GM12872 (cell line): Measurements from ENCODE around the gene PHPT1.

Experiments
- CTCF ChIP-seq: IDR thresholded peaks from 3 replicates; pipeline ENCODE4 v1.5.1; 2011; ENCODE audit warnings: low read depth, mild to moderate bottlenecking, low read length, moderate library complexity; ENCODE audit not compliant: insufficient read depth

The PHPT1 gene

GRCh38 chr9:136806067-136806466, 43.1 kb upstream of the PHPT1 start:
- TF ChIP-seq CTCF = no peak

DNA sequence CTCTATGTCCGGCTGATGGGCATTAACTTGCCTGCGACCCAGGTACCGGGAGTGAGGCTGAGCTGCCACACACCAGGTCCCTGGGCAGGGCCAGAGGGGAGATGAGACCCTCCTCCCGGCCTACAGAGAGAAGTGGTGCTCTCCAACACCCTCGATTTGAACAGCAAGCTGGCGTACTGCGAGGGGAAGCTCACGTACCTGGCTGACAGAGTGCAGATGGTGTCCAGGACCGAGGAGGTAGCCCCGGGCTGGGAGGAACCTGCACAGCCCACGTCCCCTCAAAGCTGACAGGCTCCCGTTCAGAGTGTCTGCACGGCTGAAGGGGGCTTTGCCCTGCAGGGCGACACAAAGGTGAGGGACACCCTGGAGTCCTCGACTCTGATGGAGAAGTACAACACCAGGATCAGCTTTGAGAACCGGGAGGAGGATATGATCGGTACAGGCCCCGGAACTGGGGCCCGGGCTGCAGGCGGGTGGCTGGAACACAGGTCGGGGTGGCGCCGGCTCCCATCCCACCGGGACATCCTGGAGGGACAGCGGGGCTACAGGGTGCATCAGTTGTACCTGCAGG, 42.5 kb upstream of the PHPT1 start:
- no peak for TF ChIP-seq CTCF

DNA sequence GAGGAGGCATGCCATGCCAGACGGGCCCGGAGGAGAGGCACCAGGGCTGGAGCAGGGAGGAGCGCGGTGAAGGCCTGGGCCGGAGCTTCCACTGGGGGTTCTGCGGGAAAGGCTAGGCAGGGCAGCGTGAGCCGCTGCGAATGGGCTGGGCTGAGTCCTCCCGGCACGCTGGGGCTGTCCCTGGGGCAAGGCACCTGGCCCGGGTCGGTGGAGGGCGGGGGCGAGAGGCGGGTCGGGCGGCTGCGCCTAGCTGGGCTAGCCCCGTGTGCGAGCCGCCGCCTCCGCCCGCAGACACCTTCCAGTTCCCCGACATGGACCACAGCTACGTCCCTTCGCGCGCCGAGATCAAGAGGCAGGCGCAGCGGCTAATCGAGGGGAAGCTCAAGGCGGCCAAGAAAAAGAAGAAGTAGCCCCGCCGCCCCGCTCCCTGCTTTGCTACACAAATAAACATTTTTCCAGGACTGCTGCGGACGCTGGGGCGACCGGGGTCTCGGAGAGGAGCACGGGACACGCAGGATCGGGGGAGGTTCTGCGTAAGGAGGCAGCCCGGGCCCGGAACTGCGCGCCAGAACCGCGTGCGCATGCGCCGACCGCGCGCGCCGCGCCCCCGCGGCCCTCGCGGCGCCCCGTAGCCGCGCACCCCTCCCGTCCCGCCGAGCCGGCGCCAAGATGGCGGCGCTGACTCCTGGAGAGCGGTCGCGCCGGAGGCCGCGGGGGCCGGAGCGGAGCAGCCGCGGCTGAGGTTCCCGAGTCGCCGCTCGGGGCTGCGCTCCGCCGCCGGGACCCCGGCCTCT, 41.7 kb upstream of the PHPT1 start, which contains the start of gene RABL6:
Gene RABL6 (plus strand): TSS at position 668 of the 794 bp plus-strand sequence. CDS start 249 bp downstream, outside the sequence.
- no peak for TF ChIP-seq CTCF

DNA sequence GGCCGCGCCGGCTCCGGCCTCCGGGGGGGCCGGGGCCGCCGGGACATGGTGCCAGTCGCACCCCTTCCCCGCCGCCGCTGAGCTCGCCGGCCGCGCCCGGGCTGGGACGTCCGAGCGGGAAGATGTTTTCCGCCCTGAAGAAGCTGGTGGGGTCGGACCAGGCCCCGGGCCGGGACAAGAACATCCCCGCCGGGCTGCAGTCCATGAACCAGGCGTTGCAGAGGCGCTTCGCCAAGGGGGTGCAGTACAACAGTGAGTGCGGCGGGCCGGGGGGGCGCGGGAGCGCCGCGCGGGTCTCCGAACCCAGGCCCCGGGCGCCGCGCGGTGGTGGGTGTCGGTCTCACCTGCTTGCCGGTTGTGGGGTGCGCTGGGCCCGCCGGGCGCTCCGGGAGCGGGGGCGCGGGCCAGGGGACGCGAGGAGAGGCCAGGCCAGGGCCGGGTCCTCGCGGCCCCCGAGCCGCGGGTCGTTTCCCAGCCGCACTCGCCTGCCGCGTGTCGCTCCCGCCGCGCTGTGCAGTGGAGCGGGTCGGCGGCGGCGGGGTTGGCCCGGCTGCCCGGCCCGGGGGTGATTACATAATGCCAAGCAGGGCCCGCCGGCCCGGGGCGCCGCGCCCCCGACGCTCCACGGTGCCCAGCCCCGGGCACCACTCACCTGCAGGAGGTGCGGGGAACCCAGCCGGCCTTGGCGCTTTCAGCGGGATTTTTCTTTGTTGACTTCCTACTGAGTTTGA, 41.0 kb upstream of the PHPT1 start:
- no peak for TF ChIP-seq CTCF

GRCh38 chr9:136808806-136809158, 40.4 kb upstream of the PHPT1 start:
- TF ChIP-seq CTCF = no peak

- no peak for TF ChIP-seq CTCF
Observed at GRCh38 chr9:136814725-136815421, 34.3 kb upstream of the PHPT1 start.

GRCh38 chr9:136815422-136815782, 33.8 kb upstream of the PHPT1 start:
- TF ChIP-seq CTCF = no peak
